Measurements from ENCODE around the gene HECTD2. TPM values are rescaled to one million over a fixed set of nuclear protein-coding genes. Genes with fewer than 3 reads are reported as not detected.

HECTD2 gene
- total RNA-seq, 2 experiments from 2014 or later = 1.9 to 2.2 TPM

GRCh38 chr10:91467114-91467513 lies 57.0 kb downstream of the HECTD2 start:
- Mint-ChIP-seq H3K36me3 (peaks cover 4% of the 10 kb centered on the region), H3K4me3 (no peak overlapping the region), H3K9me3 (peaks cover 10% of the 10 kb centered on the region), H3K27me3 (peaks cover 4% of the 10 kb centered on the region), H3K27ac (no peak overlapping the region), H3K4me1 (no peaks in the 10 kb centered on the region)
- ATAC-seq (ENCODE audit: low read depth) = no peak
- no peak for DNase-seq
- POLR2A ChIA-PET = no interaction called here

- H3K27me3 Mint-ChIP-seq = peaks cover 7% of the 10 kb centered on the region
- peaks cover 10% of the 10 kb centered on the region for H3K9me3 Mint-ChIP-seq
- no peak overlapping the region for H3K27ac Mint-ChIP-seq
- H3K4me1 Mint-ChIP-seq = no peaks in the 10 kb centered on the region
- DNase-seq (no peak), ATAC-seq (ENCODE audit: low read depth) (no peak)
- H3K4me3 Mint-ChIP-seq = no peak overlapping the region
- H3K36me3 Mint-ChIP-seq = peaks cover 3% of the 10 kb centered on the region
- POLR2A ChIA-PET = no interaction called here
Observed at GRCh38 chr10:91471602-91472001, 61.5 kb downstream of the HECTD2 start.

GRCh38 chr10:91472911-91473310 lies 62.8 kb downstream of the HECTD2 start:
- H3K4me1 Mint-ChIP-seq = no peaks in the 10 kb centered on the region
- H3K27ac Mint-ChIP-seq = no peak overlapping the region
- no peak overlapping the region for H3K4me3 Mint-ChIP-seq
- peaks cover 7% of the 10 kb centered on the region for H3K9me3 Mint-ChIP-seq
- POLR2A ChIA-PET = no interaction called here
- H3K36me3 Mint-ChIP-seq = no peaks in the 10 kb centered on the region
- no peak for DNase-seq
- H3K27me3 Mint-ChIP-seq = peaks cover 7% of the 10 kb centered on the region
- no peak for ATAC-seq (ENCODE audit: low read depth)

GRCh38 chr10:91474009-91474408 lies 63.9 kb downstream of the HECTD2 start:
- DNase-seq (no peak), ATAC-seq (ENCODE audit: low read depth) (no peak)
- Mint-ChIP-seq H3K4me3 (no peak overlapping the region), H3K27ac (no peak overlapping the region), H3K27me3 (peaks cover 5% of the 10 kb centered on the region), H3K36me3 (no peaks in the 10 kb centered on the region), H3K9me3 (peaks cover 2% of the 10 kb centered on the region), H3K4me1 (no peaks in the 10 kb centered on the region)
- POLR2A ChIA-PET = no interaction called here

GRCh38 chr10:91477236-91477635 lies 67.1 kb downstream of the HECTD2 start:
- H3K4me1 Mint-ChIP-seq = no peaks in the 10 kb centered on the region
- peaks cover 2% of the 10 kb centered on the region for H3K27me3 Mint-ChIP-seq

GRCh38 chr10:91479583-91479982 lies 69.4 kb downstream of the HECTD2 start:
- Mint-ChIP-seq H3K27me3 (no peaks in the 10 kb centered on the region), H3K9me3 (no peaks in the 10 kb centered on the region), H3K4me3 (no peak overlapping the region), H3K27ac (no peak overlapping the region), H3K4me1 (no peaks in the 10 kb centered on the region), H3K36me3 (no peaks in the 10 kb centered on the region)
- DNase-seq = no peak
- POLR2A ChIA-PET = no interaction called here
- no peak for ATAC-seq (ENCODE audit: low read depth)

More at GRCh38 chr10:91477236-91477635, 67.1 kb downstream of the HECTD2 start:
- Mint-ChIP-seq H3K4me3 (no peak overlapping the region), H3K36me3 (no peaks in the 10 kb centered on the region), H3K27ac (no peak overlapping the region), H3K9me3 (no peaks in the 10 kb centered on the region)
- DNase-seq (no peak), ATAC-seq (ENCODE audit: low read depth) (no peak)
- POLR2A ChIA-PET = no interaction called here

GRCh38 chr10:91487911-91488582 lies 77.9 kb downstream of the HECTD2 start:
- Mint-ChIP-seq H3K9me3 (no peaks in the 10 kb centered on the region), H3K27ac (no peak overlapping the region), H3K4me1 (no peaks in the 10 kb centered on the region), H3K4me3 (no peak overlapping the region), H3K27me3 (no peaks in the 10 kb centered on the region), H3K36me3 (no peaks in the 10 kb centered on the region)
- no peak for ATAC-seq (ENCODE audit: low read depth)
- POLR2A ChIA-PET = no interaction called here
- DNase-seq = no peak

- Mint-ChIP-seq H3K9me3 (no peaks in the 10 kb centered on the region), H3K4me3 (no peak overlapping the region), H3K4me1 (no peaks in the 10 kb centered on the region), H3K27ac (no peak overlapping the region), H3K36me3 (no peaks in the 10 kb centered on the region), H3K27me3 (no peaks in the 10 kb centered on the region)
- no peak for ATAC-seq (ENCODE audit: low read depth)
- POLR2A ChIA-PET = no interaction called here
- DNase-seq = no peak
Observed at GRCh38 chr10:91493313-91493712, 83.2 kb downstream of the HECTD2 start.

GRCh38 chr10:91495402-91495801 lies 85.3 kb downstream of the HECTD2 start:
- POLR2A ChIA-PET = no interaction called here
- no peaks in the 10 kb centered on the region for H3K4me1 Mint-ChIP-seq
- H3K9me3 Mint-ChIP-seq = no peaks in the 10 kb centered on the region
- H3K27me3 Mint-ChIP-seq = no peaks in the 10 kb centered on the region
- no peaks in the 10 kb centered on the region for H3K36me3 Mint-ChIP-seq
- H3K27ac Mint-ChIP-seq = no peak overlapping the region
- no peak overlapping the region for H3K4me3 Mint-ChIP-seq
- no peak for DNase-seq
- no peak for ATAC-seq (ENCODE audit: low read depth)

- H3K9me3 Mint-ChIP-seq = no peaks in the 10 kb centered on the region
- ATAC-seq (ENCODE audit: low read depth) (no peak), DNase-seq (no peak)
- POLR2A ChIA-PET = no interaction called here
- H3K4me3 Mint-ChIP-seq = no peak overlapping the region
- H3K4me1 Mint-ChIP-seq = no peaks in the 10 kb centered on the region
- no peaks in the 10 kb centered on the region for H3K27me3 Mint-ChIP-seq
- no peaks in the 10 kb centered on the region for H3K36me3 Mint-ChIP-seq
- H3K27ac Mint-ChIP-seq = no peak overlapping the region
Observed at GRCh38 chr10:91496016-91496415, 85.9 kb downstream of the HECTD2 start.

GRCh38 chr10:91511549-91512330 lies 101.6 kb downstream of the HECTD2 start:
- no peak overlapping the region for H3K27ac Mint-ChIP-seq

GRCh38 chr10:91512458-91512857 lies 102.3 kb downstream of the HECTD2 start:
- ATAC-seq (ENCODE audit: low read depth) = no peak
- DNase-seq = no peak
- Mint-ChIP-seq H3K9me3 (no peaks in the 10 kb centered on the region), H3K27me3 (no peaks in the 10 kb centered on the region), H3K36me3 (no peaks in the 10 kb centered on the region), H3K4me3 (no peak overlapping the region), H3K4me1 (no peaks in the 10 kb centered on the region), H3K27ac (no peak overlapping the region)
- POLR2A ChIA-PET = no interaction called here

More at GRCh38 chr10:91511549-91512330, 101.6 kb downstream of the HECTD2 start:
- POLR2A ChIA-PET = interaction anchor here (0.6 kb wide), 1 partner anchor 406 kb away, joined by 3 read pairs; no protein-coding TSS in a partner anchor
- ATAC-seq (ENCODE audit: low read depth) (no peak), DNase-seq (no peak)
- Mint-ChIP-seq H3K36me3 (no peaks in the 10 kb centered on the region), H3K9me3 (no peaks in the 10 kb centered on the region), H3K4me3 (no peak overlapping the region), H3K27me3 (no peaks in the 10 kb centered on the region), H3K4me1 (no peaks in the 10 kb centered on the region)

GRCh38 chr10:91513598-91514424 lies 103.7 kb downstream of the HECTD2 start:
- no peak overlapping the region for H3K4me3 Mint-ChIP-seq
- no peaks in the 10 kb centered on the region for H3K27me3 Mint-ChIP-seq
- no peaks in the 10 kb centered on the region for H3K9me3 Mint-ChIP-seq
- DNase-seq = no peak
- POLR2A ChIA-PET = no interaction called here
- no peaks in the 10 kb centered on the region for H3K36me3 Mint-ChIP-seq
- no peak for ATAC-seq (ENCODE audit: low read depth)
- no peak overlapping the region for H3K27ac Mint-ChIP-seq
- H3K4me1 Mint-ChIP-seq = no peaks in the 10 kb centered on the region
